Endothelial cell (in vitro differentiated cells): ENCODE measurements around the gene FMN1. TPM values are rescaled to one million over a fixed set of nuclear protein-coding genes. Genes with fewer than 3 reads are reported as not detected.

Source experiments
- DNase-seq: peaks from one replicate; pipeline ENCODE4 v3.0.0; 2021; ENCODE audit warnings: low spot score
- H3K27ac Mint-ChIP-seq: one replicate; pipeline ENCODE4 v1.8.0; 2021; ENCODE audit warnings: mixed read lengths, inconsistent platforms; ENCODE audit not compliant: unreplicated experiment
- H3K27me3 Mint-ChIP-seq: one replicate; pipeline ENCODE4 v1.8.0; 2021; ENCODE audit warnings: mild to moderate bottlenecking, moderate library complexity, mixed read lengths, inconsistent platforms; ENCODE audit not compliant: unreplicated experiment
- H3K36me3 Mint-ChIP-seq: one replicate; pipeline ENCODE4 v1.8.0; 2021; ENCODE audit warnings: mild to moderate bottlenecking, low read depth, mixed read lengths, inconsistent platforms; ENCODE audit not compliant: unreplicated experiment
- H3K4me1 Mint-ChIP-seq: one replicate; pipeline ENCODE4 v1.8.0; 2021; ENCODE audit warnings: mild to moderate bottlenecking, mixed read lengths, inconsistent platforms; ENCODE audit not compliant: unreplicated experiment
- H3K4me3 Mint-ChIP-seq: one replicate; pipeline ENCODE4 v1.8.0; 2021; ENCODE audit warnings: mild to moderate bottlenecking, mixed read lengths, inconsistent platforms; ENCODE audit not compliant: unreplicated experiment
- H3K9me3 Mint-ChIP-seq: one replicate; pipeline ENCODE4 v1.8.0; 2021; ENCODE audit warnings: mixed read lengths, inconsistent platforms; ENCODE audit not compliant: unreplicated experiment
- CTCF ChIP-seq: fragments of 200-600 bp; sonication (generic); IDR thresholded peaks from one replicate; pipeline ENCODE4 v1.5.0; 2021; ENCODE audit warnings: antibody characterized with exemption; ENCODE audit not compliant: unreplicated experiment
- total RNA-seq: library from RNA; stranded (reverse); fragmentation: NEBNext Ultra II Directional; extraction: Animal tissue kit (Norgen Biotek cat#: 25700); gene quantifications from one replicate; pipeline ENCODE4 v1.2.1, GENCODE V29; 2021; ENCODE audit not compliant: unreplicated experiment

Gene FMN1
- total RNA-seq, 1 donor from 2014 or later = 1.3 TPM

- H3K4me1 Mint-ChIP-seq = no peaks in the 10 kb centered on the region
- H3K4me3 Mint-ChIP-seq = no peak overlapping the region
- no peak for TF ChIP-seq CTCF
- H3K9me3 Mint-ChIP-seq = no peaks in the 10 kb centered on the region
- no peak overlapping the region for H3K27ac Mint-ChIP-seq
- H3K36me3 Mint-ChIP-seq = no peaks in the 10 kb centered on the region
- DNase-seq = no peak
- H3K27me3 Mint-ChIP-seq = no peaks in the 10 kb centered on the region
Measured at GRCh38 chr15:33013827-33014445, 180.6 kb downstream of the FMN1 start.

GRCh38 chr15:33011976-33012375 lies 182.5 kb downstream of the FMN1 start:
- Mint-ChIP-seq H3K27me3 (no peaks in the 10 kb centered on the region), H3K36me3 (no peaks in the 10 kb centered on the region), H3K27ac (no peak overlapping the region), H3K4me1 (peaks cover 3% of the 10 kb centered on the region), H3K9me3 (no peaks in the 10 kb centered on the region), H3K4me3 (no peak overlapping the region)
- no peak for TF ChIP-seq CTCF
- no peak for DNase-seq

- DNase-seq = no peak
- Mint-ChIP-seq H3K27ac (no peak overlapping the region), H3K4me3 (no peak overlapping the region), H3K27me3 (no peaks in the 10 kb centered on the region), H3K36me3 (no peaks in the 10 kb centered on the region), H3K4me1 (peaks cover 3% of the 10 kb centered on the region), H3K9me3 (no peaks in the 10 kb centered on the region)
- TF ChIP-seq CTCF = no peak
Measured at GRCh38 chr15:33009603-33010002, 184.9 kb downstream of the FMN1 start.

- H3K27ac Mint-ChIP-seq = no peak overlapping the region
- DNase-seq = no peak
- H3K36me3 Mint-ChIP-seq = no peaks in the 10 kb centered on the region
- no peaks in the 10 kb centered on the region for H3K9me3 Mint-ChIP-seq
- H3K4me3 Mint-ChIP-seq = no peak overlapping the region
- peaks cover 3% of the 10 kb centered on the region for H3K4me1 Mint-ChIP-seq
- no peaks in the 10 kb centered on the region for H3K27me3 Mint-ChIP-seq
- TF ChIP-seq CTCF = no peak
Measured at GRCh38 chr15:33009026-33009425, 185.5 kb downstream of the FMN1 start.

GRCh38 chr15:33008284-33008995 lies 186.1 kb downstream of the FMN1 start:
- no peak overlapping the region for H3K27ac Mint-ChIP-seq
- TF ChIP-seq CTCF = no peak
- no peaks in the 10 kb centered on the region for H3K36me3 Mint-ChIP-seq
- H3K27me3 Mint-ChIP-seq = no peaks in the 10 kb centered on the region
- no peak overlapping the region for H3K4me3 Mint-ChIP-seq
- H3K4me1 Mint-ChIP-seq = peaks cover 3% of the 10 kb centered on the region
- H3K9me3 Mint-ChIP-seq = no peaks in the 10 kb centered on the region
- no peak for DNase-seq
